SU-DHL-6 (cell line): ENCODE measurements around the gene VGF.
A peak's percentile ranks its signal among the peaks of the same experiment; 100 is the strongest.

Experiments
- H2AFZ ChIP-seq: fragments of 200-600 bp; sonication (generic); 2 replicates; pipeline ENCODE4 v1.6.1; 2014; ENCODE audit warnings: low read depth, mild to moderate bottlenecking, moderate library complexity, mixed read lengths, antibody characterized with exemption, low read length; ENCODE audit not compliant: severe bottlenecking
- H3F3A ChIP-seq: fragments of 200-600 bp; shearing (Covaris generic); 2 replicates; pipeline ENCODE4 v1.6.0; 2016; ENCODE audit warnings: antibody characterized with exemption, mild to moderate bottlenecking; ENCODE audit not compliant: insufficient read depth
- H3K27ac ChIP-seq: fragments of 200-600 bp; sonication (generic); 2 replicates; pipeline ENCODE4 v1.5.1; 2016; ENCODE audit warnings: low read depth, mild to moderate bottlenecking, low read length, moderate library complexity, mixed read lengths
- H3K27me3 ChIP-seq: fragments of 200-600 bp; sonication (generic), shearing (Covaris generic); 2 replicates; pipeline ENCODE4 v1.6.0; 2014; ENCODE audit warnings: mild to moderate bottlenecking, low read length
- H3K36me3 ChIP-seq: fragments of 200-600 bp; sonication (generic); 2 replicates; pipeline ENCODE4 v1.6.1; 2014; ENCODE audit warnings: mild to moderate bottlenecking, low read length, mixed read lengths
- H3K4me2 ChIP-seq: fragments of 300-600, 200-600 bp; shearing (Covaris generic), sonication (generic); 2 replicates; pipeline ENCODE4 v1.6.0; 2014; ENCODE audit warnings: low read length, low read depth, mild to moderate bottlenecking; ENCODE audit not compliant: poor library complexity, severe bottlenecking
- H3K4me3 ChIP-seq: fragments of 200-600 bp; sonication (generic); 2 replicates; pipeline ENCODE4 v1.5.1; 2014; ENCODE audit warnings: antibody characterized with exemption, low read length, mild to moderate bottlenecking, mixed read lengths; ENCODE audit not compliant: insufficient read depth, poor library complexity, severe bottlenecking
- H3K79me2 ChIP-seq: fragments of 200-600 bp; sonication (generic); 2 replicates; pipeline ENCODE4 v1.6.1; 2014; ENCODE audit warnings: mild to moderate bottlenecking, low read length, moderate library complexity; ENCODE audit not compliant: insufficient read depth
- H3K9ac ChIP-seq: fragments of 200-600 bp; sonication (generic); 2 replicates; pipeline ENCODE4 v1.7.0; 2014; ENCODE audit warnings: mild to moderate bottlenecking, low read length
- H3K9me2 ChIP-seq: fragments of 200-600 bp; sonication (generic); replicated peaks from 2 replicates; pipeline ENCODE4 v1.6.1; 2014; ENCODE audit warnings: low read length; ENCODE audit not compliant: insufficient read depth
- H3K9me3 ChIP-seq: fragments of 200-600 bp; sonication (generic); 2 replicates; pipeline ENCODE4 v1.6.1; 2014; ENCODE audit warnings: low read length, mixed read lengths; ENCODE audit not compliant: insufficient read depth
- H4K20me1 ChIP-seq: fragments of 200-600 bp; sonication (generic); 2 replicates; pipeline ENCODE4 v1.6.1; 2014; ENCODE audit warnings: low read depth, mild to moderate bottlenecking, antibody characterized with exemption, low read length, moderate library complexity, mixed read lengths
- EZH2phosphoT487 ChIP-seq: fragments of 200-600 bp; sonication (generic), shearing (Covaris generic); conservative IDR thresholded peaks from 2 replicates; pipeline ENCODE4 v1.6.1; 2018; ENCODE audit warnings: mild to moderate bottlenecking, antibody characterized with exemption, low read length, moderate library complexity, mixed read lengths
- TF ChIP-seq, protein P1 (sequence below): fragments of 200-600 bp; sonication (generic); IDR thresholded peaks from one replicate; pipeline ENCODE4 v1.5.1; 2017; ENCODE audit warnings: antibody characterized with exemption, mild to moderate bottlenecking, low read length, moderate library complexity; ENCODE audit not compliant: insufficient read depth, poor library complexity, severe bottlenecking

The VGF gene

DNA sequence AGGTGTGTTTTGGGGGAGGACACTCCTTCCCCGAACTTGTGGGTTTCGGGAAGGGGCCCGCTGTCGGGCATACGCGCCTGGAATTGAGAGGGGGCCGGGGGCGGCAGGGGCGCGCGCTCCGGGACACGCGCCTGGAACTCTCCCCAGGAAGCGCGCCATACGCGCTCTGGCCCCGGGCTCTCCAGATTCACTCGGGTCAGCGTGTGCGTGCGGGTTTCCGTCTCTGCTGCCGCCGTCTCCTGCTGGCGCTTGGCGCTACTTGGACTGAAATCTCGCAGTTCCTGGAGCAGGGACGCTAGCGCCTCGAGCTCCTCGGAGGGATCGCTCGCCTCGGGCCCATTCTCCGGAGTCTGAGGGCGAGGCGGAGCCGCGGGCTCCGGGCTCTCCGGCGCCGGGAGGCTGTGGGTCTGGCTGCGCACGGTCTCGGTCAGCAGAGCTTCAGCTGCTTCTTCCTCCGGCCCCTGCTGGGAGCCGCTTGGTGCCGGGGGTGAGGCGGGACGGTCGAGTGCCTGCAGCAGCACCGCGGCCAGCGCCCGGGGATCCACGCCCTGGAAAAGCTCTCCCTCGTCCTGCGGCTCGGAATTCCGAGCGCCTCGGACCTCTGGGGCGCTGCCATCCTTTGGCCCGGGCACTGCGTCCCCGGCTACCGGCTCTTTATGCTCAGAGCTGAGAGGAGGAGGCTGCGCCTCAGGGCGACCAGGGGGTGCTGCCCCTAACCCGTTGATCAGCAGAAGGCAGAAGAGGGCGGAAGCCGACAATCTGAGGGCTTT lies 1.1 kb downstream of the VGF start:
- Histone ChIP-seq H3K9me3 (no peaks in the 10 kb centered on the region), H3K36me3 (no peaks in the 10 kb centered on the region), H3K79me2 (no peaks in the 10 kb centered on the region), H3F3A (peaks cover 7% of the 10 kb centered on the region; the same call in 1 of the 2 replicates), H3K27ac (no peak overlapping the region), H3K4me3 (peak overlapping the region; percentile 62), H2AFZ (no peak overlapping the region), H4K20me1 (no peaks in the 10 kb centered on the region), H3K9me2 (no peaks in the 10 kb centered on the region), H3K4me2 (peak overlapping the region; percentile 76), H3K27me3 (no peaks in the 10 kb centered on the region), H3K9ac (peak overlapping the region; percentile 61; the same call in 1 of the 2 replicates)
- no peak for TF ChIP-seq EZH2phosphoT487
- TF ChIP-seq, protein P1, sequence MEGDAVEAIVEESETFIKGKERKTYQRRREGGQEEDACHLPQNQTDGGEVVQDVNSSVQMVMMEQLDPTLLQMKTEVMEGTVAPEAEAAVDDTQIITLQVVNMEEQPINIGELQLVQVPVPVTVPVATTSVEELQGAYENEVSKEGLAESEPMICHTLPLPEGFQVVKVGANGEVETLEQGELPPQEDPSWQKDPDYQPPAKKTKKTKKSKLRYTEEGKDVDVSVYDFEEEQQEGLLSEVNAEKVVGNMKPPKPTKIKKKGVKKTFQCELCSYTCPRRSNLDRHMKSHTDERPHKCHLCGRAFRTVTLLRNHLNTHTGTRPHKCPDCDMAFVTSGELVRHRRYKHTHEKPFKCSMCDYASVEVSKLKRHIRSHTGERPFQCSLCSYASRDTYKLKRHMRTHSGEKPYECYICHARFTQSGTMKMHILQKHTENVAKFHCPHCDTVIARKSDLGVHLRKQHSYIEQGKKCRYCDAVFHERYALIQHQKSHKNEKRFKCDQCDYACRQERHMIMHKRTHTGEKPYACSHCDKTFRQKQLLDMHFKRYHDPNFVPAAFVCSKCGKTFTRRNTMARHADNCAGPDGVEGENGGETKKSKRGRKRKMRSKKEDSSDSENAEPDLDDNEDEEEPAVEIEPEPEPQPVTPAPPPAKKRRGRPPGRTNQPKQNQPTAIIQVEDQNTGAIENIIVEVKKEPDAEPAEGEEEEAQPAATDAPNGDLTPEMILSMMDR, result no peak

DNA sequence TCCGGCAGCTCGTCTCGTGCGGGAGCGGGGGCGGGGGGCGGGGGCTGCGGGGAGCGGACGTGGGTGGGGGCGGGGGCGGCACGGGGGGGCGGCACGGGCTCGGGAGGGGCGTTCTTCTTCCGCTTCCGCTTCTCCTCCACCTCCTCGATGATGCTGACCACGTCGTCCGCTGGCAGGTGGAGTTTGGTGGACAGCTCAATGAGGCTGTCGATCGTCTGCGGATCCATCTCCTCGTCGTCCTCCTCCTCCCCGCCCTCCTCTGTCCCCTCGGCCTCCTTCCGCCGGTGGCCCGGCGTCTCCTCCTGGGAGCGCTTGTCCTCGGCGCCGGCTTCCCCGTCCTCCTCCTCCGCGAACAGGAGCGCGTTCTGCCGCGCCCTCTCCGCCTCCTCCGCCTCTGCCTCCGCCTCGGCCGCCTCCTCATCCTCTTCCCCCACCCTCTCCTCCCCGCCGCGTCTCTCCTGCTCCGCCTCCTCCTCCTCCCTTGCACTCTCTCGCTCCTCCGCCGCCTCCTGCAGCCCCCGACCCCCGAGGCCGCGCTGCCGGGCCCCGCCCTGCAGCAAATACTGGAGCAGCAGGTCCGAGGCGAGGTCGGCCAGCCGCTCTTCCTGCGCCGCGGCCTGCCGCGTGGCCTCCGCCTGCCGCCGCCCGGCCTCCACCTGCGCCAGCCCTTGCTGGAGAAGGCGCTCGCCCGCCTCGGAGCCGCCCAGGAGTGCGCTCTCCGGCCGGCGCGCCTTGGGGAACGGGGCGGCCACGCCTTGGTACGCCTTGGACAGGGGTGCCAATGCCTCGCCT lies 1.9 kb downstream of the VGF start:
- H3K9ac ChIP-seq, result peak overlapping the region; percentile 61
- H2AFZ ChIP-seq, result peak overlapping the region; percentile 52

DNA sequence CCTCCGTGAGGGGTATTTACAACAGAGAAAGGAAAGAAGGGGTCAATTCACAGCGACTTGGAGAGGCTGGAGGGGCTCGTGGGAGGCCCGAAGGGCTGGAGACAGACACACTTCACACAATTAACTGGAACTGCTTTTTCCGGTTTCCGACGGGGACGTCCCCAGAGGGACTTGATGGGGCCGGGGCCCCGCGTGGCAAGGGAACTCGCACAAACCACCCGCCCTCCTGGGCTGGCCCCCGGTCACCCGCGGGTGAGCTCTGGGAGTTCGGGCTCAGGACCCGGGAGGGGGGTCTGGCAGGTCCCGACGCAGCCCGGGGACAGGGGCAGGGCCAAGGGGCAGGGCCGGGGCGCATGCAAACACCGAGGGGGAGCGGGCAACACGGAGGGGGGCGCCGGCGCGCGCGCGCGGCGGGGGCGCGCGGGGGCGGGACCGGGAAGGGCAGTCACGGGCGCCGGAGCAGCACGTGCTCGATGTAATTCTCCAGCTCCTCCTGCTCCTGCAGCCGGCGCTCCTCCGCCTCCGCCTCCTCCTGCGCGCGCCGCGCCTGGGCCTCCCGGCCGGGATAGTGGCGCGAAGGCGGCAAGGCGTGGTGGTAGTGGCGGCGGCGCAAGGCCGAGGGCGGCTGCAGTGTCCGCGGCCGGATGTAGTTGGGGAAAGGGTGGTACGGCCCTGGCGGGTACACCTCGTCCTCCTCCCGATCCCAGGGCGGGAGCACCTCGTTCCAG lies 2.7 kb downstream of the VGF start:
- peaks cover 8% of the 10 kb centered on the region; the same call in 1 of the 2 replicates for H3F3A ChIP-seq
- H4K20me1 ChIP-seq, result no peaks in the 10 kb centered on the region
- peak overlapping the region; percentile 36 for H2AFZ ChIP-seq
- TF ChIP-seq, protein P1, result no peak
- TF ChIP-seq EZH2phosphoT487, result no peak
- peak overlapping the region; percentile 76 for H3K4me2 ChIP-seq
- peak overlapping the region; percentile 61 for H3K9ac ChIP-seq
- H3K27me3 ChIP-seq, result no peaks in the 10 kb centered on the region
- no peaks in the 10 kb centered on the region for H3K9me3 ChIP-seq
- H3K36me3 ChIP-seq, result no peaks in the 10 kb centered on the region
- no peaks in the 10 kb centered on the region for H3K9me2 ChIP-seq
- H3K79me2 ChIP-seq, result no peaks in the 10 kb centered on the region
- H3K27ac ChIP-seq, result peak overlapping the region; percentile 59
- peak overlapping the region; percentile 60 for H3K4me3 ChIP-seq

More for the DNA sequence above, 1.9 kb downstream of the VGF start:
- peak overlapping the region; percentile 59 for H3K27ac ChIP-seq
- peaks cover 7% of the 10 kb centered on the region; the same call in 1 of the 2 replicates for H3F3A ChIP-seq
- no peaks in the 10 kb centered on the region for H4K20me1 ChIP-seq
- H3K79me2 ChIP-seq, result no peaks in the 10 kb centered on the region
- H3K4me3 ChIP-seq, result peak overlapping the region; percentile 62
- no peaks in the 10 kb centered on the region for H3K9me3 ChIP-seq
- no peaks in the 10 kb centered on the region for H3K36me3 ChIP-seq
- no peak for TF ChIP-seq EZH2phosphoT487
- TF ChIP-seq, protein P1, result no peak
- peak overlapping the region; percentile 76 for H3K4me2 ChIP-seq
- H3K27me3 ChIP-seq, result no peaks in the 10 kb centered on the region
- no peaks in the 10 kb centered on the region for H3K9me2 ChIP-seq
